Thoracic aorta endothelial cell (primary cell): ENCODE measurements around the gene UCN3. TPM values are rescaled to one million over a fixed set of nuclear protein-coding genes. Genes with fewer than 3 reads are reported as not detected.

Source experiments
- total RNA-seq: library from RNA; depleted of rRNA; stranded (reverse); fragments of >200 nt; gene quantifications from 2 replicates; pipeline ENCODE4 v1.2.3, GENCODE V29; 2012

Gene UCN3, protein sequence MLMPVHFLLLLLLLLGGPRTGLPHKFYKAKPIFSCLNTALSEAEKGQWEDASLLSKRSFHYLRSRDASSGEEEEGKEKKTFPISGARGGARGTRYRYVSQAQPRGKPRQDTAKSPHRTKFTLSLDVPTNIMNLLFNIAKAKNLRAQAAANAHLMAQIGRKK
- total RNA-seq: not detected in 2 replicates

DNA sequence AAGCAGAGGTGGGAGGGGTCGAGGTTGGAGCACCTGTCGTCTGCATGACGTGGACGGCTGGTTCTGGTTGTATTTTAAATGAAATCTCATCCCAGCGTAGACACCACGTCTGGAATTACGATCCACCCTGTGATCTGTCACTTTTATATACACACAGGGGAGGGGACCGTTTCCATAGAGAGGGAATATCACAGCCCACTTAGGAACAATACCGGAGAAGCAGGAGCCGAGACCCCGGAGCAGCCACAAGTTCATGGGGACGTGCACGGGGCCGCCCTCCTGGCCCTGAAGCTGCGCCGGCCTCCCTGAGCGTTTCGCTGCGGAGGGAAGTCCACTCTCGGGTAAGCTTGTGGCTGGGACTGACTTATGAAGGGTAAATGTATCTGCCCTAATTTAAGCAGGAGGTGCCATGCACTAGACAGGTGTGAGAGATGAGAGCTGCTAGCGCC is at the start of gene UCN3:
TSS of gene UCN3 (plus strand) at position 77 of the 449 bp plus-strand sequence. CDS start 8,755 bp downstream, outside the sequence.

DNA sequence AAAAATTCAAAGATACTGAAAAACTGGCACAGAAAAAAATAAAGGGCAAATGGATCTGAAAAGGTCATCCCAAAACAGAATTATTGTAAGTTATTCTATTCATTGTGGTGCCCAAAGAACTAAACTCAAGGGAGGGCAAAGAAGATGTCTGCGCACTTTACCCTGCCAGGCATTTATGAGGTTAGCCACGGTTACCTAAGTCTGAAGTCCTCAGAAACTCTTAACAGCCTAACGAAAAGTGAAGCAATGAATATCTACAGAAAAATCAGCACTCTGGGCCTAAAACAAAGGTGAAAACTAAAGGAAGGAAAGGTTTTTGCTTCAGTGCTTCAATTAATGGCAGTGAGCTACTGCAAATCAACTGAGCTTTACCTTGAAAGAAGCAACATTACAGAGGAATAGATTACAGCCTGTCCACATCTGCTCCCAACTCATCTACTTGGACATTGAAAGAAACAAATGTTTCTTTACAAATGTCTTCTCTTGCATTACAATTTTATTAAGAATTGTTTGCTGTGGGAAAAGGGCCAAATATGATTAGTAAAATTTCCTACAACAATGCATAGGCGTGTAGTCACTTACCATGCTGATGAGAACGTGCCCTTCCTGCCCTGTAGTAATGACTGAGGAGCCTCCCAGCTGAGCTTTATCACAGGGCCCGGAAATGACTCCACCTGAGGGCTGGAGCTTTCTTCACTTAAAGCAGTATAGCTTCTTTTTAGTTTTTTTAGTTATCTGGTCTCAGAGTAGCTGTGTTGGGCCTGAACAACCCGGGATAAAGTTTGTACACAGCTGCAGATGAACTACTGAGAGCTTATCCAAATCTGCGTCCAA is 39.7 kb downstream of the UCN3 start, which contains the start of gene TUBAL3:
TSS of gene TUBAL3 (minus strand) at position 621 of the 834 bp plus-strand sequence. CDS start at position 585, 36 bp downstream.

DNA sequence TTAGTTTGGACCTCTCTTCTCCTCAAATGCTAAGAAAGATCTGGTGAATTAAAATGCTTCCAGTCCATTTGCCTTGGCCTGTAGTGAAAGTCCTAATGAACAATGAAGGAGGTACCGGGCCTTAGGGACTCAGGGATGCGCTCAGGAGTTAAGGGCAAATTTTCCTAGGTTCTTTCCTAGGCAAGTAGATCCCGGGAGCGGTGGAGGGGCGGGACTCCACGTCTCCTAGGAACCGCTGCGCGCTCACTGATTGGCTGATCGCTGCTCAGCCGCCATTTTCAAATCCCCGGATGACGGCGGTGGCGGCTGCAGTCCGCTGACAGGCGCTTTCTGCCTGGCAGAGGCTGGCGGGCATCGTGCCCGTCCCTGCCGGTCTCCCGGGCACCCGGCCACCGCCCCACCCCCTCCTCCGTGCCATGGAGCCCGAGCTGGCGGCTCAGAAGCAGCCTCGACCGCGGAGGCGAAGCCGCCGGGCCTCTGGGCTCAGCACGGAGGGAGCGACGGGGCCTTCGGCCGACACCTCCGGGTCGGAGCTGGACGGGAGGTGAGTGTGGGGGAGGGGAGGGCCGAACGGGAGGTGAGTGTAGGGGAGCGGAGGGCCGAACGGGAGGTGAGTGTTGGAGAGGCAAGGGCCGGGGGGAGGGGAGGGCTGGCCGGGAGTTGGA is 47.6 kb downstream of the UCN3 start, which contains the start of gene NET1:
TSS of gene NET1 (plus strand) at position 281 of the 665 bp plus-strand sequence. CDS start at position 417, 136 bp downstream.

Other genes starting within 250 kb of the UCN3 start
- not detected in 2 replicates for gene AKR1C8, start 179.8 kb upstream of the UCN3 start, total RNA-seq
- gene AKR1C4, start 168.1 kb upstream of the UCN3 start, total RNA-seq: not detected in 2 replicates
- gene TUBAL3, start 39.9 kb downstream of the UCN3 start, total RNA-seq: 0.57 and 0.66 TPM in 2 replicates
- gene NET1, start 47.6 kb downstream of the UCN3 start, total RNA-seq: 47.5 and 60.5 TPM in 2 replicates
- not detected in 2 replicates for gene CALML5, start 134.6 kb downstream of the UCN3 start, total RNA-seq
- not detected in 2 replicates for gene CALML3, start 160.0 kb downstream of the UCN3 start, total RNA-seq